Caco-2 (cell line): Measurements from ENCODE around the gene EDDM3A. TPM values are rescaled to one million over a fixed set of nuclear protein-coding genes. Genes with fewer than 3 reads are reported as not detected.

ENCODE experiments used
- BruUV-seq: library from RNA; stranded (reverse); fragments of 400-500 nt; replicated peaks from 2 replicates; lab custom pipeline; 2021; lab: Mats Ljungman, UMichigan
- CTCF ChIA-PET: fragments of 300-600 bp; sonication (Branson Sonifier 250); formaldehyde crosslinking; loops from one replicate; lab custom pipeline; 2022; ENCODE audit warnings: antibody characterized with exemption; lab: Charles Lee
- POLR2A ChIA-PET: fragments of 300-600 bp; sonication (Branson Sonifier 250); formaldehyde crosslinking; loops from one replicate; lab custom pipeline; 2022; ENCODE audit warnings: antibody characterized with exemption; lab: Charles Lee
- DNase-seq, 2 experiments: peaks; one replicate each; pipeline versions ENCODE4 v3.0.0 to v3.0.0-alpha.2; 2020 to 2022
- H3K27me3 ChIP-seq: replicated peaks from 2 replicates; pipeline ENCODE4 v1.6.0; 2011; ENCODE audit warnings: low read length; ENCODE audit not compliant: control insufficient read depth, insufficient read depth
- H3K36me3 ChIP-seq: 2 replicates; pipeline ENCODE4 v1.5.1; 2011; ENCODE audit warnings: low read length; ENCODE audit not compliant: control insufficient read depth, insufficient read depth
- H3K4me1 ChIP-seq: fragments of 250-450 bp; sonication (Bioruptor Pico); 2 replicates; pipeline ENCODE4 v1.5.1; 2020; ENCODE audit warnings: mild to moderate bottlenecking
- H3K4me3 ChIP-seq: 2 replicates; pipeline ENCODE4 v1.5.1; 2011; ENCODE audit warnings: low read depth, mild to moderate bottlenecking, control low read depth, low read length
- H3K9me3 ChIP-seq: fragments of 250-450 bp; sonication (Bioruptor Pico); 2 replicates; pipeline ENCODE4 v1.5.1; 2020; ENCODE audit warnings: mild to moderate bottlenecking, moderate library complexity
- H3K27ac Mint-ChIP-seq: one replicate; pipeline ENCODE4 v1.8.0; 2022; ENCODE audit warnings: mixed read lengths; ENCODE audit not compliant: unreplicated experiment
- H3K27me3 Mint-ChIP-seq: one replicate; pipeline ENCODE4 v1.8.0; 2022; ENCODE audit warnings: mixed read lengths; ENCODE audit not compliant: insufficient read depth, unreplicated experiment
- H3K36me3 Mint-ChIP-seq: one replicate; pipeline ENCODE4 v1.8.0; 2022; ENCODE audit warnings: mild to moderate bottlenecking, mixed read lengths; ENCODE audit not compliant: insufficient read depth, unreplicated experiment
- H3K4me1 Mint-ChIP-seq: one replicate; pipeline ENCODE4 v1.8.0; 2022; ENCODE audit warnings: low read depth, mixed read lengths; ENCODE audit not compliant: unreplicated experiment
- H3K4me3 Mint-ChIP-seq: one replicate; pipeline ENCODE4 v1.8.0; 2022; ENCODE audit warnings: mild to moderate bottlenecking, moderate library complexity, mixed read lengths; ENCODE audit not compliant: unreplicated experiment
- H3K9me3 Mint-ChIP-seq: one replicate; pipeline ENCODE4 v1.8.0; 2022; ENCODE audit warnings: mixed read lengths; ENCODE audit not compliant: unreplicated experiment
- intact Hi-C: fragments of 100-400 bp; cut with micrococcal nuclease; formaldehyde crosslinking; loops from one replicate; pipeline ENCODE4 v1.10.0; 2022; ENCODE audit not compliant: unreplicated experiment
- total RNA-seq: library from RNA; stranded (reverse); gene quantifications from 2 replicates; pipeline ENCODE4 v1.2.3, GENCODE V29; 2022
- TF ChIP-seq, protein P1 (sequence below), 2 experiments: fragments of 200-600 bp in 1 of 2; IDR thresholded peaks; 1 replicate in 1 of 2; 2 replicates in 1 of 2; pipeline versions ENCODE4 v1.5.1 to v1.8.0; 2011 to 2022; ENCODE audit warnings: antibody characterized with exemption in 1 of 2, control low read depth in 1 of 2, inconsistent platforms in 1 of 2, low read depth in 1 of 2, low read length in 1 of 2, mild to moderate bottlenecking in 1 of 2, moderate library complexity in 1 of 2; ENCODE audit not compliant: insufficient read depth in 1 of 2, severe bottlenecking in 1 of 2, unreplicated experiment in 1 of 2

EDDM3A gene
- total RNA-seq, 1 experiment from 2014 or later: not detected

DNA sequence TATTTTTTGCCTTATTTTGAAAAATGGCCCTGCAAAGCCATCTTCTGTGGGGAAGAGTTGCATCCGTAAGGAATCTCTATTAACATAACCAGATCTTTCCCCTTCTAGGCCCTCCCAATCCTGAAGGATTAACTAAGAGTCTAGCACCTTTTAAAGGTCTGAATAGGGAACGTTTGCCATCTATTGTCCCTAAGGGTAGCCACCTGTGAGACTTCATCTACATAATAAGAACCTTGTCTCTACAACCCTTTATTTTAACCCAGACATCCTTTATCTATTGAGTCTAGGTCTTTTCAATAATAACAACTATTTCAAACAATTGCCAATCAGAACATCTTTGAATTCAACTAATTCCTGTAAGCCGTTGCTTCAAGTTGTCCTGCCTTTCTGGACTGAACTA is 27.0 kb downstream of the EDDM3A start:
- TF ChIP-seq, protein P1, sequence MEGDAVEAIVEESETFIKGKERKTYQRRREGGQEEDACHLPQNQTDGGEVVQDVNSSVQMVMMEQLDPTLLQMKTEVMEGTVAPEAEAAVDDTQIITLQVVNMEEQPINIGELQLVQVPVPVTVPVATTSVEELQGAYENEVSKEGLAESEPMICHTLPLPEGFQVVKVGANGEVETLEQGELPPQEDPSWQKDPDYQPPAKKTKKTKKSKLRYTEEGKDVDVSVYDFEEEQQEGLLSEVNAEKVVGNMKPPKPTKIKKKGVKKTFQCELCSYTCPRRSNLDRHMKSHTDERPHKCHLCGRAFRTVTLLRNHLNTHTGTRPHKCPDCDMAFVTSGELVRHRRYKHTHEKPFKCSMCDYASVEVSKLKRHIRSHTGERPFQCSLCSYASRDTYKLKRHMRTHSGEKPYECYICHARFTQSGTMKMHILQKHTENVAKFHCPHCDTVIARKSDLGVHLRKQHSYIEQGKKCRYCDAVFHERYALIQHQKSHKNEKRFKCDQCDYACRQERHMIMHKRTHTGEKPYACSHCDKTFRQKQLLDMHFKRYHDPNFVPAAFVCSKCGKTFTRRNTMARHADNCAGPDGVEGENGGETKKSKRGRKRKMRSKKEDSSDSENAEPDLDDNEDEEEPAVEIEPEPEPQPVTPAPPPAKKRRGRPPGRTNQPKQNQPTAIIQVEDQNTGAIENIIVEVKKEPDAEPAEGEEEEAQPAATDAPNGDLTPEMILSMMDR (IDR thresholded peaks at IDR 0.05; ENCODE audit: insufficient read depth in 1 of 2, low read depth in 1 of 2, low read length in 1 of 2, severe bottlenecking in 1 of 2, unreplicated experiment in 1 of 2): no peak
- H3K27me3 ChIP-seq: no peaks in the 10 kb centered on the region
- 0 out of 2 replicates have a peak, but pooled peaks cover 7% of the 10 kb centered on the region for H3K9me3 ChIP-seq
- ChIA-PET POLR2A (no interaction called here), CTCF (interaction anchor here (0.7 kb wide), 1 partner anchor 264 kb away, joined by 5 read pairs; no protein-coding TSS in a partner anchor)
- intact Hi-C loops: no loop called here
- Mint-ChIP-seq H3K27ac (no peak overlapping the region), H3K36me3 (no peaks in the 10 kb centered on the region), H3K4me3 (no peak overlapping the region), H3K9me3 (no peaks in the 10 kb centered on the region), H3K27me3 (no peaks in the 10 kb centered on the region), H3K4me1 (no peaks in the 10 kb centered on the region)
- no peak for DNase-seq
- no peak overlapping the region for H3K4me3 ChIP-seq
- H3K4me1 ChIP-seq: peaks cover 5% of the 10 kb centered on the region; the same call in 1 of the 2 replicates
- H3K36me3 ChIP-seq: no peaks in the 10 kb centered on the region
- BruUV-seq: no TSS peak

DNA sequence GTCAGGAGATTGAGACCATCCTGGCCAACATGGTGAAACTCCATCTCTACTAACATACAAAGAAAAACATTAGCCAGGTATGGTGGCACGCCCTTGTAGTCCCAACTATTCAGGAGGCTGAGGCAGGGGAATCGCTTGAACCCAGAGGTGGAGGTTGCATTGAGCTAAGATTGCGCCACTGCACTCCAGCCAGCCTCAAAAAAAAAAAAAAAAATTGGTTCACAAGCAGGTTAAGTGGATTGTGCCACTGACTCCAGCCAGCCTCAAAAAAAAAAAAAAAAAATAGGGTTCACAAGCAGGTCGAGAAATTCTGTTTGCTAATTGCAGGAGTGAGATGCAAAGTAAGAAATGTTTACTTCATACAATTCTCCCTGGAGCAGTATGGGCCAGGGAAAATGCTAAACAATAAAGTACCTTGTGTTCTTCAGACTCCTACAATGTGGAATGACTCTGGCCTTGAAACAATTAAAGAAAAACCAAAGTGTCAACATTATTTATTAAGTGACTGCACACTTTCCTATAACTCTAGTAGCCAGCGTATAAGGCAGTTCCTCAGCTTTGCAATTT is 28.7 kb downstream of the EDDM3A start:
- Histone ChIP-seq H3K4me1 (no peaks in the 10 kb centered on the region), H3K9me3 (0 out of 2 replicates have a peak, but pooled peaks cover 7% of the 10 kb centered on the region), H3K36me3 (no peaks in the 10 kb centered on the region), H3K4me3 (no peak overlapping the region), H3K27me3 (no peaks in the 10 kb centered on the region)
- DNase-seq: no peak
- BruUV-seq: no TSS peak
- Mint-ChIP-seq H3K9me3 (no peaks in the 10 kb centered on the region), H3K4me1 (no peaks in the 10 kb centered on the region), H3K36me3 (no peaks in the 10 kb centered on the region), H3K27me3 (no peaks in the 10 kb centered on the region), H3K4me3 (no peak overlapping the region), H3K27ac (no peak overlapping the region)
- intact Hi-C loops: no loop called here
- TF ChIP-seq, protein P1 (IDR thresholded peaks at IDR 0.05; ENCODE audit: insufficient read depth in 1 of 2, low read depth in 1 of 2, low read length in 1 of 2, severe bottlenecking in 1 of 2, unreplicated experiment in 1 of 2): no peak
- POLR2A ChIA-PET: no interaction called here
- CTCF ChIA-PET: no interaction called here

DNA sequence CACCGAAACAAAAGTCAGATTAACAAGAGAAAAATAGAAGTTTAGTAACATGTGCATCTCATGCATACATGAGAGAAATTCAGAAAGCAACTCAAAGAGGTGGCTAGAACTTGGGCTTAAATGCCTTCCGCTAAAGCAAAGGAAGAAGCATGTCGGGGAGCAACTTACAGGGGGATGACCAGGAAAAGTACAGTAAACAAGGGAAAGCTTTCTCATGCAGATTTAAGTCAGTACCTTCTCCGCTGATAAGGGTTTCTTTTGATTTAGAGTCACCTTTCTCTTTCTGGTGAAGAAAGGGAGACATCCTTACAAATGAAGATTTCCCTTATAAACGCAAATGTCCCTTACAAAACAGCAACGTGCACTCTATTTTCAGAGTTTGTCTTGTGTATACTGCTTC is 29.4 kb downstream of the EDDM3A start:
- no TSS peak for BruUV-seq
- DNase-seq: no peak
- Histone ChIP-seq H3K4me3 (no peak overlapping the region), H3K9me3 (0 out of 2 replicates have a peak, but pooled peaks cover 7% of the 10 kb centered on the region), H3K27me3 (no peaks in the 10 kb centered on the region), H3K36me3 (no peaks in the 10 kb centered on the region), H3K4me1 (no peaks in the 10 kb centered on the region)
- TF ChIP-seq, protein P1 (IDR thresholded peaks at IDR 0.05; ENCODE audit: insufficient read depth in 1 of 2, low read depth in 1 of 2, low read length in 1 of 2, severe bottlenecking in 1 of 2, unreplicated experiment in 1 of 2): no peak
- no peak overlapping the region for H3K27ac Mint-ChIP-seq
- H3K27me3 Mint-ChIP-seq: no peaks in the 10 kb centered on the region
- ChIA-PET CTCF (interaction anchor here (1.5 kb wide), 1 partner anchor 17 kb away, joined by 3 read pairs; no protein-coding TSS in a partner anchor), POLR2A (no interaction called here)
- intact Hi-C loops: no loop called here
- H3K36me3 Mint-ChIP-seq: no peaks in the 10 kb centered on the region
- no peaks in the 10 kb centered on the region for H3K4me1 Mint-ChIP-seq
- H3K4me3 Mint-ChIP-seq: no peak overlapping the region
- H3K9me3 Mint-ChIP-seq: no peaks in the 10 kb centered on the region
